K562 (cell line): Measurements from ENCODE around the gene PGAM2. TPM values are rescaled to one million over a fixed set of nuclear protein-coding genes. Genes with fewer than 3 reads are reported as not detected.

ENCODE experiments used
- ATAC-seq: fragments of 200-7000 bp; cut with Tn5 transposase; 3 replicates; pipeline ENCODE4 v1.9.1; 2020; ENCODE audit warnings: moderate library complexity
- BruUV-seq: library from RNA; stranded (reverse); fragments of 400-500 nt; replicated peaks from 2 replicates; lab custom pipeline; 2021; lab: Mats Ljungman, UMichigan
- CTCF ChIA-PET: fragments of 300-600 bp; formaldehyde crosslinking; extraction: SDS; loops from one replicate; lab custom pipeline; 2021; ENCODE audit warnings: low intra/inter-chr PET ratio; lab: Yijun Ruan, JAX
- POLR2A ChIA-PET: fragments of 300-600, 350-650 bp; sonication (Branson Sonifier 250); formaldehyde crosslinking; extraction: SDS; loops from one replicate; lab custom pipeline; 2021; ENCODE audit warnings: antibody characterized with exemption, inconsistent platforms; lab: Yijun Ruan, JAX
- DNase-seq, 4 experiments: peaks; one replicate each; pipeline versions ENCODE4 v3.0.0 to v3.0.0-alpha.2; 2011 to 2018; ENCODE audit warnings: low spot score in 3 of 4, mixed read lengths in 3 of 4; ENCODE audit errors: extremely low read depth in 1 of 4
- FAIRE-seq: peaks from 2 replicates; lab custom pipeline; 2011; peaks lifted over from hg19 to GRCh38; lab: Jason Lieb, UNC
- H2AFZ ChIP-seq: 2 replicates; pipeline ENCODE4 v1.6.0; 2011; ENCODE audit warnings: low read depth, low read length, control low read depth, inconsistent platforms
- H3K27ac ChIP-seq: fragments of 200-600 bp; 3 replicates; pipeline ENCODE4 v1.8.0; 2011; ENCODE audit warnings: low read depth, mild to moderate bottlenecking, control low read depth, inconsistent platforms, low read length, moderate library complexity, mixed read lengths; ENCODE audit errors: extremely low read depth
- H3K27me3 ChIP-seq, 2 experiments: fragments of 300-600 bp in 1 of 2; 2 replicates in 1 of 2; 3 replicates in 1 of 2; pipeline versions ENCODE4 v1.6.0 to v1.8.0; 2011; ENCODE audit warnings: inconsistent platforms in 2 of 2, low read length in 2 of 2, mild to moderate bottlenecking in 1 of 2, mixed read lengths in 1 of 2, moderate library complexity in 1 of 2; ENCODE audit not compliant: control insufficient read depth in 2 of 2, insufficient read depth in 2 of 2
- H3K36me3 ChIP-seq: fragments of 300-600 bp; 3 replicates; pipeline ENCODE4 v1.8.0; 2011; ENCODE audit warnings: mild to moderate bottlenecking, low read length, inconsistent platforms; ENCODE audit not compliant: control insufficient read depth, insufficient read depth
- H3K4me1 ChIP-seq, 2 experiments: fragments of 200-600 bp in 1 of 2; replicated peaks in 1 of 2; 2 replicates in 1 of 2; 3 replicates in 1 of 2; pipeline versions ENCODE4 v1.5.1 to v1.8.0; 2011; ENCODE audit warnings: inconsistent platforms in 2 of 2, low read length in 2 of 2, mild to moderate bottlenecking in 1 of 2, mixed read lengths in 1 of 2, moderate library complexity in 1 of 2; ENCODE audit not compliant: control insufficient read depth in 2 of 2, insufficient read depth in 2 of 2
- H3K4me2 ChIP-seq: 2 replicates; pipeline ENCODE4 v1.6.1; 2011; ENCODE audit warnings: low read length, control low read depth, inconsistent platforms, mixed read lengths; ENCODE audit not compliant: insufficient read depth
- H3K4me3 ChIP-seq: fragments of 200-600 bp; sonication (generic), shearing (Covaris generic); 2 replicates; pipeline ENCODE4 v1.5.1; 2016; ENCODE audit warnings: control low read depth, inconsistent platforms
- H3K79me2 ChIP-seq: fragments of 200-600 bp; 3 replicates; pipeline ENCODE4 v1.8.0; 2011; ENCODE audit warnings: low read length, inconsistent platforms; ENCODE audit not compliant: control insufficient read depth, insufficient read depth
- H3K9ac ChIP-seq, 2 experiments: 2 replicates each; pipeline versions ENCODE4 v1.6.0 to v1.6.1; 2011; ENCODE audit warnings: low read depth in 2 of 2, low read length in 2 of 2, control low read depth in 1 of 2, inconsistent platforms in 1 of 2, mild to moderate bottlenecking in 1 of 2, mixed read lengths in 1 of 2; ENCODE audit not compliant: insufficient read depth in 1 of 2
- H3K9me1 ChIP-seq: one replicate; pipeline ENCODE4 v1.6.0; 2011; ENCODE audit warnings: inconsistent platforms, mild to moderate bottlenecking, low read length, moderate library complexity; ENCODE audit not compliant: control insufficient read depth, insufficient read depth
- H3K9me3 ChIP-seq: replicated peaks from 2 replicates; pipeline ENCODE4 v1.5.1; 2011; ENCODE audit warnings: low read depth, low read length, inconsistent platforms; ENCODE audit not compliant: control insufficient read depth, insufficient read depth
- H4K20me1 ChIP-seq: replicated peaks from 2 replicates; pipeline ENCODE4 v1.6.1; 2011; ENCODE audit warnings: low read length, inconsistent platforms, mixed read lengths; ENCODE audit not compliant: control insufficient read depth, insufficient read depth
- EP300 ChIP-seq: IDR thresholded peaks from 2 replicates; pipeline ENCODE4 v1.6.1; 2012; ENCODE audit warnings: low read length, improper control_type of control experiment
- ZNF263 ChIP-seq: sonication (generic); formaldehyde crosslinking; IDR thresholded peaks from 2 replicates; pipeline ENCODE4 v1.8.0; 2022; ENCODE audit warnings: mild to moderate bottlenecking, missing genetic modification reagents, borderline replicate concordance
- WGBS: fragments of 100-300 bp; shearing (Covaris generic); methylation state at CpG from one replicate; pipeline ENCODE4 v1.1.6; 2016; ENCODE audit warnings: low coverage, mixed read lengths; ENCODE audit not compliant: insufficient coverage; ENCODE audit errors: missing lambda C conversion rate; 5-methylcytosine and 5-hydroxymethylcytosine counted together
- in situ Hi-C: fragments of 300-500 bp; cut with MboI; formaldehyde crosslinking; loops from 4 replicates; pipeline ENCODE4 v1.15.0; 2018; ENCODE audit warnings: inconsistent platforms, mixed read lengths
- intact Hi-C: fragments of 100-400 bp; cut with micrococcal nuclease; formaldehyde crosslinking; loops from 2 replicates; pipeline ENCODE4 v1.14.2; 2022
- polyA plus RNA-seq, 8 experiments: library from polyadenylated mRNA; depleted of rRNA in 4 of 8; stranded (reverse) in 5 of 8; unstranded in 3 of 8; fragments of >200 nt; fragmentation: Nextera tagmentation in 2 of 8; fragmentation: Illumina TruSeq in 1 of 8; extraction: Ambion mirVana in 2 of 8; extraction: Trizol in 1 of 8; gene quantifications; 2 replicates each; pipeline versions ENCODE4 v1.2.1 to v1.2.3, GENCODE V29; 2011 to 2014; ENCODE audit warnings: inconsistent platforms in 1 of 8, missing spikeins in 1 of 8
- total RNA-seq, 7 experiments: library from RNA; depleted of rRNA in 6 of 7; stranded (reverse); fragments of >200 nt in 6 of 7; fragmentation: Illumina TruSeq in 2 of 7; extraction: Trizol in 2 of 7; gene quantifications; 2 replicates each; pipeline versions ENCODE4 v1.2.1 to v1.2.3, GENCODE V29; 2011 to 2021; ENCODE audit warnings: low replicate concordance in 1 of 7

Gene PGAM2
- total and polyA plus RNA-seq, 9 of the 15 experiments (the other 6 are each of a cell fraction or from before 2014, with no cell fraction given): not detected

DNA sequence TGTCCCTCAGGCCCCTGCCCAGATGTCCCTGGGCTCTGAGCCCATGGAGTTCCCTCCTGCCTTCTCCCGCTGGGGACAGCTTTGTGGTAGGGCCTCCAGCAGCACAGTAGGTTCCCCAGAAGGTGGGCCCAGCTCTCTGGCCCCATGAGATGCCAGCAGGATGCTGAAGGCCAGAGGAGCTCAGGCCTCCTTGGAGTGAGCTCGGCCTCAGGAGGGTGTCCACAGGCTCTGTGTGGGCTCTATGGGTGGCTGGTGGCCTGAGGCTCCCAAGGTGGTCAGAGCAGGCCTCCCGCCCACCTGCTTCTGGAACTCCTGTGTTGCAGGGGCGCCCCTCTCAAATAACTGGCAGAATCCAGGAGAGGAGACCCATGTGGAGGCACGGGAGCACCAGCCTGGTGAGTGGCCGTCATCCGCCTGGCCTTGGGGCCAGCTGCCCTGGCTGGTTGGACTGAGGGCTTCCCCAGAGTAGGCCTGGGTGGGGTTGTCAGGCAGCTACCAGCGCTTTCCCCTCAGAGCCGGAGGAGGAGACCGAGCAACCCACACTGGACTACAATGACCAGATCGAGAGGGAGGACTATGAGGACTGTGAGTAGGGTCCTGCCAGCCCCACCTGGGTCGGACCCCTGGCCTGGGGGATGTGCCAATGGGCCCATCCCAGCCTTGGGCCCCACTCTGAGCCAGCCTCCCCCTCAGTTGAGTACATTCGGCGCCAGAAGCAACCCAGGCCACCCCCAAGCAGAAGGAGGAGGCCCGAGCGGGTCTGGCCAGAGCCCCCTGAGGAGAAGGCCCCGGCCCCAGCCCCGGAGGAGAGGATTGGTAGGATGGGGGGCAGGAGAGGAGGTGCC lies 42.0 kb upstream of the PGAM2 start:
- no peak overlapping the region for H3K4me2 ChIP-seq
- no peak overlapping the region for H3K4me3 ChIP-seq
- peaks cover 8% of the 10 kb centered on the region; the same call in 1 of the 2 replicates for H4K20me1 ChIP-seq
- TF ChIP-seq ZNF263 (peak; percentile 41; the same call in 1 of the 2 replicates), EP300 (no peak)
- no peaks in the 10 kb centered on the region for H3K9me3 ChIP-seq
- intact Hi-C loops: no loop called here
- no peak overlapping the region for H2AFZ ChIP-seq
- ChIA-PET POLR2A (interaction anchor here (0.6 to 2.7 kb wide), 2 partner anchors 8 to 433 kb away, joined by 4 to 16 read pairs; no protein-coding TSS in a partner anchor), CTCF (no interaction called here)
- peak overlapping the region in 1 of 2 experiments; percentile 10; a peak in 1 of 4 replicates for H3K9ac ChIP-seq
- H3K9me1 ChIP-seq: no peaks in the 10 kb centered on the region
- DNase-seq: no peak
- H3K27ac ChIP-seq: no peak overlapping the region
- in situ Hi-C loops: no loop called here
- WGBS: 24% methylated on average over 7 of the region's 18 CpGs
- peaks cover under 1 to 57% of the 10 kb centered on the region in 2 experiments; a peak in 3 of 5 replicates for H3K4me1 ChIP-seq
- H3K79me2 ChIP-seq: no peaks in the 10 kb centered on the region
- H3K27me3 ChIP-seq: peaks cover 19 to 62% of the 10 kb centered on the region in 2 experiments; a peak in 4 of 5 replicates
- no peak for ATAC-seq
- BruUV-seq: no TSS peak
- no peak for FAIRE-seq
- H3K36me3 ChIP-seq: no peaks in the 10 kb centered on the region
